ENCODE measurements around the gene STAT3. TPM values are rescaled to one million over a fixed set of nuclear protein-coding genes. Genes with fewer than 3 reads are reported as not detected.

STAT3 gene
- total RNA-seq, 1 experiment from 2014 or later, result 61.0 TPM

GRCh38 chr17:42342242-42343008 lies 45.8 kb downstream of the STAT3 start:
- Histone ChIP-seq H3K4me2 (ENCODE audit: low read length) (no peak overlapping the region), H3K4me3 (replicated peaks in 1 of 2; ENCODE audit: low read depth in 1 of 2, low read length in 2 of 2) (no peak overlapping the region), H4K20me1 (ENCODE audit: insufficient read depth) (no peaks in the 10 kb centered on the region), H3K36me3 (ENCODE audit: control insufficient read depth in 1 of 2, insufficient read depth in 2 of 2, low read length in 2 of 2) (peaks cover 5 to 18% of the 10 kb centered on the region in 2 experiments; a peak in 3 of 4 replicates), H2AFZ (ENCODE audit: low read depth, low read length, poor library complexity, severe bottlenecking) (no peak overlapping the region), H3K4me1 (ENCODE audit: control insufficient read depth in 1 of 2, insufficient read depth in 2 of 2, low read length in 2 of 2) (peaks cover under 1 to 11% of the 10 kb centered on the region in 2 experiments; a peak in 3 of 4 replicates), H3K9me3 (ENCODE audit: control insufficient read depth in 1 of 2, insufficient read depth in 1 of 2, low read depth in 1 of 2, low read length in 2 of 2) (no peaks in the 10 kb centered on the region), H3K27ac (ENCODE audit: low read depth, low read length) (no peak overlapping the region), H3K9me2 (ENCODE audit: insufficient read depth) (no peaks in the 10 kb centered on the region), H3K79me2 (ENCODE audit: insufficient read depth, low read length) (no peaks in the 10 kb centered on the region), H3K27me3 (ENCODE audit: insufficient read depth, low read length) (no peaks in the 10 kb centered on the region), H3K9ac (ENCODE audit: low read length) (no peak overlapping the region)
- DNase-seq (ENCODE audit: low read depth, low spot score) (no peak), ATAC-seq (no peak)
- POLR2A ChIA-PET, result no interaction called here
- TF ChIP-seq RAD21 (IDR thresholded peaks at IDR 0.05; ENCODE audit: low read depth) (no peak), YY1 (IDR thresholded peaks at IDR 0.05; ENCODE audit: extremely low read depth, insufficient replicate concordance, low read depth, low read length) (no peak), SP1 (IDR thresholded peaks at IDR 0.05; ENCODE audit: low read depth) (no peak), POLR2AphosphoS5 (IDR thresholded peaks at IDR 0.05; ENCODE audit: low read depth, low read length) (no peak), CEBPB (IDR thresholded peaks at IDR 0.05; ENCODE audit: low read depth) (no peak), ATF3 (IDR thresholded peaks at IDR 0.05) (no peak), ELF1 (IDR thresholded peaks at IDR 0.05; ENCODE audit: borderline replicate concordance, low read depth) (no peak), EZH2phosphoT487 (IDR thresholded peaks at IDR 0.05; ENCODE audit: borderline replicate concordance) (no peak), SIN3A (IDR thresholded peaks at IDR 0.05; ENCODE audit: low read depth) (no peak)
- intact Hi-C loops (cut with micrococcal nuclease), result no loop called here
- RAD21 ChIA-PET (ENCODE audit: low non-redundant PET in 1 of 2, low total read pairs in 2 of 2, uncharacterized antibody in 2 of 2, unreplicated experiment in 2 of 2), result no interaction called here
- CTCF ChIA-PET, result no interaction called here
- BruUV-seq (replicated peaks), result no TSS peak

DNA sequence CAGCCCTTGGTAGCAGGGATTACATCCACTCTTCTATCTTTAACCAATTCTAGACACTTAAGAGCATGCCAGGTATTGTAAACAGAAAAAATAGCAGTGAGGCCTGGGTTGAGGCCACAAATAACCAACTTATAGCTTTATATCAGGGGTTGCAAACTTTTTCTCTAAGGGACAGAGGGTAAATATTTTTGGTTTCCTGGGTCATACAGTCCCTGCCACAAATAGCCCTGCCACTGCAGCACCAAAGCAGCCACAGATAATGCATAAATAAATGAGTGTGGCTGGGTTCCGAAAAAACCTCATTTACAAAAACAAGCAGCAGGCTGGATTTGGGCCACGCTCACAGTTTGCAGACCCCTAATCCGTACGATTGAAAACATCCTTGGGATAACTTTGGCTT lies 46.7 kb downstream of the STAT3 start:
- no peaks in the 10 kb centered on the region for H3K27me3 ChIP-seq (ENCODE audit: insufficient read depth, low read length)
- no peak overlapping the region for H2AFZ ChIP-seq (ENCODE audit: low read depth, low read length, poor library complexity, severe bottlenecking)
- ChIA-PET POLR2A (no interaction called here), RAD21 (ENCODE audit: low non-redundant PET in 1 of 2, low total read pairs in 2 of 2, uncharacterized antibody in 2 of 2, unreplicated experiment in 2 of 2) (no interaction called here), CTCF (no interaction called here)
- DNase-seq (ENCODE audit: low read depth, low spot score) (no peak), ATAC-seq (no peak)
- H4K20me1 ChIP-seq (ENCODE audit: insufficient read depth), result no peaks in the 10 kb centered on the region
- no peak overlapping the region for H3K27ac ChIP-seq (ENCODE audit: low read depth, low read length)
- H3K4me3 ChIP-seq (replicated peaks in 1 of 2; ENCODE audit: low read depth in 1 of 2, low read length in 2 of 2), result no peak overlapping the region
- BruUV-seq (replicated peaks), result no TSS peak
- peaks cover 0 to 6% of the 10 kb centered on the region in 2 experiments; a peak in 2 of 4 replicates for H3K4me1 ChIP-seq (ENCODE audit: control insufficient read depth in 1 of 2, insufficient read depth in 2 of 2, low read length in 2 of 2)
- no peak for TF ChIP-seq ELF1 (IDR thresholded peaks at IDR 0.05; ENCODE audit: borderline replicate concordance, low read depth)
- TF ChIP-seq ZFX (IDR thresholded peaks at IDR 0.05), result no peak
- TF ChIP-seq, protein P1, sequence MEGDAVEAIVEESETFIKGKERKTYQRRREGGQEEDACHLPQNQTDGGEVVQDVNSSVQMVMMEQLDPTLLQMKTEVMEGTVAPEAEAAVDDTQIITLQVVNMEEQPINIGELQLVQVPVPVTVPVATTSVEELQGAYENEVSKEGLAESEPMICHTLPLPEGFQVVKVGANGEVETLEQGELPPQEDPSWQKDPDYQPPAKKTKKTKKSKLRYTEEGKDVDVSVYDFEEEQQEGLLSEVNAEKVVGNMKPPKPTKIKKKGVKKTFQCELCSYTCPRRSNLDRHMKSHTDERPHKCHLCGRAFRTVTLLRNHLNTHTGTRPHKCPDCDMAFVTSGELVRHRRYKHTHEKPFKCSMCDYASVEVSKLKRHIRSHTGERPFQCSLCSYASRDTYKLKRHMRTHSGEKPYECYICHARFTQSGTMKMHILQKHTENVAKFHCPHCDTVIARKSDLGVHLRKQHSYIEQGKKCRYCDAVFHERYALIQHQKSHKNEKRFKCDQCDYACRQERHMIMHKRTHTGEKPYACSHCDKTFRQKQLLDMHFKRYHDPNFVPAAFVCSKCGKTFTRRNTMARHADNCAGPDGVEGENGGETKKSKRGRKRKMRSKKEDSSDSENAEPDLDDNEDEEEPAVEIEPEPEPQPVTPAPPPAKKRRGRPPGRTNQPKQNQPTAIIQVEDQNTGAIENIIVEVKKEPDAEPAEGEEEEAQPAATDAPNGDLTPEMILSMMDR (IDR thresholded peaks at IDR 0.05 in 2 of 3, conservative IDR thresholded peaks at IDR 0.05 in 1 of 3; ENCODE audit: borderline replicate concordance in 1 of 3, insufficient read depth in 1 of 3, low read depth in 2 of 3, low read length in 2 of 3), result no peak
- no peak for TF ChIP-seq EGR1 (IDR thresholded peaks at IDR 0.05; ENCODE audit: low read depth)
- no peaks in the 10 kb centered on the region for H3K9me3 ChIP-seq (ENCODE audit: control insufficient read depth in 1 of 2, insufficient read depth in 1 of 2, low read depth in 1 of 2, low read length in 2 of 2)
- no peak overlapping the region for H3K9ac ChIP-seq (ENCODE audit: low read length)
- H3K36me3 ChIP-seq (ENCODE audit: control insufficient read depth in 1 of 2, insufficient read depth in 2 of 2, low read length in 2 of 2), result peaks cover 9 to 22% of the 10 kb centered on the region in 2 experiments
- intact Hi-C loops (cut with micrococcal nuclease), result no loop called here
- no peak overlapping the region for H3K4me2 ChIP-seq (ENCODE audit: low read length)
- no peaks in the 10 kb centered on the region for H3K79me2 ChIP-seq (ENCODE audit: insufficient read depth, low read length)
- H3K9me2 ChIP-seq (ENCODE audit: insufficient read depth), result no peaks in the 10 kb centered on the region
